ENCODE results near the gene ATG4B. TPM values are rescaled to one million over a fixed set of nuclear protein-coding genes. Genes with fewer than 3 reads are reported as not detected.

ATG4B gene
- total and polyA plus RNA-seq, 10 donors = 31.1 to 114 (median 87.7) TPM

GRCh38 chr2:241639385-241639784 lies 1.9 kb downstream of the ATG4B start:
- 94 to 98% (median 96%) methylated on average over 6 to 7 of the region's 7 CpGs for WGBS, 5 donors
- no peak for DNase-seq
- Histone ChIP-seq H3K27me3 (replicated peaks in 1 of 7) (no peaks in the 10 kb centered on the region), H3K9me3 (peaks cover 0 to 6% (median 0%) of the 10 kb centered on the region in 8 donors), H3K36me3 (peaks cover 0 to 15% (median 0%) of the 10 kb centered on the region in 6 donors), H3K27ac (no peak overlapping the region), H3K4me1 (peaks cover 23 to 77% (median 55%) of the 10 kb centered on the region in 6 donors), H3K4me3 (peak overlapping the region in 1 of 8 donors; percentile 97)
- TF ChIP-seq POLR2AphosphoS5 (IDR thresholded peaks at IDR 0.05) = no peak
- TF ChIP-seq CTCF (IDR thresholded peaks at IDR 0.05 in 8 of 11, conservative IDR thresholded peaks at IDR 0.05 in 3 of 11) = no peak
- no peak for TF ChIP-seq POLR2A (IDR thresholded peaks at IDR 0.05)
- intact Hi-C loops (cut with DNase I; ENCODE audit: low total_unique reads) = no loop called here

- peaks cover 0 to 6% (median 0%) of the 10 kb centered on the region in 8 donors for H3K9me3 ChIP-seq
- DNase-seq = no peak
- H3K36me3 ChIP-seq = peaks cover 0 to 21% (median under 1%) of the 10 kb centered on the region in 6 donors
- H3K4me3 ChIP-seq = no peak overlapping the region
- WGBS, 5 donors = 89 to 94% (median 92%) methylated on average over 8 of the region's 8 CpGs
- no peaks in the 10 kb centered on the region for H3K27me3 ChIP-seq (replicated peaks in 1 of 7)
- no peak overlapping the region for H3K27ac ChIP-seq
- intact Hi-C loops (cut with DNase I; ENCODE audit: low total_unique reads) = no loop called here
- H3K4me1 ChIP-seq = peaks cover 21 to 75% (median 51%) of the 10 kb centered on the region in 6 donors
- TF ChIP-seq POLR2A (IDR thresholded peaks at IDR 0.05) (no peak), CTCF (IDR thresholded peaks at IDR 0.05 in 8 of 11, conservative IDR thresholded peaks at IDR 0.05 in 3 of 11) (no peak), POLR2AphosphoS5 (IDR thresholded peaks at IDR 0.05) (no peak)
Measured at GRCh38 chr2:241640165-241640795, 2.8 kb downstream of the ATG4B start.

- Histone ChIP-seq H3K36me3 (peaks cover 0 to 33% (median 3%) of the 10 kb centered on the region in 6 donors), H3K4me3 (no peak overlapping the region), H3K27me3 (replicated peaks in 1 of 7) (no peaks in the 10 kb centered on the region), H3K27ac (no peak overlapping the region), H3K4me1 (peaks cover 13 to 77% (median 42%) of the 10 kb centered on the region in 6 donors), H3K9me3 (peaks cover 0 to 6% (median 0%) of the 10 kb centered on the region in 8 donors)
- WGBS, 5 donors = 68 to 84% (median 77%) methylated on average over 2 of the region's 2 CpGs
- peak; percentile 10 for DNase-seq
- intact Hi-C loops (cut with DNase I; ENCODE audit: low total_unique reads) = no loop called here
- TF ChIP-seq POLR2A (IDR thresholded peaks at IDR 0.05) (no peak), POLR2AphosphoS5 (IDR thresholded peaks at IDR 0.05) (no peak), CTCF (IDR thresholded peaks at IDR 0.05 in 8 of 11, conservative IDR thresholded peaks at IDR 0.05 in 3 of 11) (no peak)
Measured at GRCh38 chr2:241641631-241642030, 4.1 kb downstream of the ATG4B start.

- Histone ChIP-seq H3K27me3 (replicated peaks in 1 of 7) (no peaks in the 10 kb centered on the region), H3K4me1 (peaks cover 3 to 83% (median 21%) of the 10 kb centered on the region in 6 donors), H3K27ac (no peak overlapping the region), H3K9me3 (no peaks in the 10 kb centered on the region), H3K4me3 (no peak overlapping the region), H3K36me3 (peaks cover 0 to 28% (median 3%) of the 10 kb centered on the region in 6 donors)
- no peak for TF ChIP-seq CTCF (IDR thresholded peaks at IDR 0.05 in 8 of 11, conservative IDR thresholded peaks at IDR 0.05 in 3 of 11)
- TF ChIP-seq POLR2AphosphoS5 (IDR thresholded peaks at IDR 0.05) = no peak
- TF ChIP-seq POLR2A (IDR thresholded peaks at IDR 0.05) = no peak
- WGBS, 5 donors = 85 to 92% (median 90%) methylated on average over 23 to 26 of the region's 26 CpGs
- no peak for DNase-seq
- intact Hi-C loops (cut with DNase I; ENCODE audit: low total_unique reads) = no loop called here
Measured at GRCh38 chr2:241645056-241645914, 7.8 kb downstream of the ATG4B start.
